T-helper 1 cell treated with Interleukin-12 subunit alpha and Interleukin-12 subunit beta and Interleukin-4 antibody, amounts not matched to agents 30 ng/mL and 1 ng/mL, for 36 hours (primary cell): ENCODE results near the gene CEPT1. TPM values are rescaled to one million over a fixed set of nuclear protein-coding genes. Genes with fewer than 3 reads are reported as not detected.

Source experiments
- intact Hi-C: fragments of 100-400 bp; cut with micrococcal nuclease; formaldehyde crosslinking; loops from one replicate; pipeline ENCODE4 v1.15.1; 2024
- total RNA-seq: library from RNA; stranded (reverse); gene quantifications from 2 replicates; pipeline ENCODE4 v1.2.3, GENCODE V29; 2022

The CEPT1 gene
- total RNA-seq, 1 donor from 2014 or later: 38.4 TPM

DNA sequence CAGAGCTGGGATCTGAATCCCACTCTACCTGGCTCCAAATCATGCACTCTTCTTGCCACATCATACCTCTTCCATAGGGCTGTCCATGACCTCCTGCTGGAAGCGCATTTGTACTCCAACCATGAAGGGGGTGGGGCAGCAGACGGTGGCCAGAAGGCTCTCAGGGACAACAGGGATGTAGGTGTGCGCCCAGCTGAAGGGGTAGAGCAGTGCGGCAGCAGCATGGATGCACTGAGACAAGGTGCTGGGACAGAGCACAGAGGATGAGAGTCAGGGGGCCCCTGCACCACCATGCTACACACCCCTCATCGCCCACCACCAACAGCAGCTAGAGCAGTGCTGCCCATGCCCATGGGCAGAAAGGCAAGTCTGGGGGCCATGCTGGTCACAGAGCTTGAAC lies 52.1 kb downstream of the CEPT1 start:
- intact Hi-C loops: no loop called here

DNA sequence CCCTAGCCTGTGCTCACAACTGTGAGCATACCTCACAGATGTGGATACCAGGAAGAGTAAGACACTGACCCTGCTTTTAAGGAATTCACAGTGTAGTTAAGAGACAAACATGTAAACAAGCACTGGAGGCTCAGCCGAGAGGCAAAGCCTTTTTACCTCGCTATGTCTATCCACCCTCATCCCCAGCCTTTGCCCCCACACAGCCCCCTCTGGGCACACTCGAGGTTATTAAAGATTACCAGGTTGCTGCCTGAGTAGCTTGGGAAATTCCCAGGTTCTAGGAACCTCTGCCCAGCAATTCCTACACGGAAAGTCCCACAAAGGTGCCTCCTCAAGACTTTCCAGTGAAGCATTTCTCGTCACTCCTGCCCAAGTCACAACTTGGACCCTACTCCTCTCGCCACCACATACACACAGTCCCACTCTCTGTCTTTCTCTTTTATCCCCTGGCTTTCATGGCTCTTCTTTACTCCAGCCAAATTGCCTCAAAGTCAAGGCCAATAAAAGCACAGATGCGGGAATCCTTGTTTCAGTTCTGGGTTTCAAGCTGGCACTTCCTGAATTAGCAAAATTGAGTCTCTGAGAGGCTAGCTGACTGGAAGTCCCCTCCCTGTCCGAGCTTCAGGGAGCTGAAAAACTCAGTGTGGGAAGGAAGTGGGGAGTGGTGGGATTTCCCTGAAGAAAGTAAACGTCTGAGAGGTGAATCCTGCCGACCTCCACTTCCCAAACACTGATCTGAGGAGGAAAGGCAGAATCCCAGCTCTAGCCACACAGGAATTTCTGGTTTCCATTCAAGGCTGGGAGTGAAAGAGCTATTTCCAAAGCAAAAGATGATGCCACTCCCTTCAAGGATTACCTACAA lies 52.9 kb downstream of the CEPT1 start:
- intact Hi-C loops: no loop called here

GRCh38 chr1:111193712-111194480 lies 53.9 kb downstream of the CEPT1 start:
- intact Hi-C loops: no loop called here

DNA sequence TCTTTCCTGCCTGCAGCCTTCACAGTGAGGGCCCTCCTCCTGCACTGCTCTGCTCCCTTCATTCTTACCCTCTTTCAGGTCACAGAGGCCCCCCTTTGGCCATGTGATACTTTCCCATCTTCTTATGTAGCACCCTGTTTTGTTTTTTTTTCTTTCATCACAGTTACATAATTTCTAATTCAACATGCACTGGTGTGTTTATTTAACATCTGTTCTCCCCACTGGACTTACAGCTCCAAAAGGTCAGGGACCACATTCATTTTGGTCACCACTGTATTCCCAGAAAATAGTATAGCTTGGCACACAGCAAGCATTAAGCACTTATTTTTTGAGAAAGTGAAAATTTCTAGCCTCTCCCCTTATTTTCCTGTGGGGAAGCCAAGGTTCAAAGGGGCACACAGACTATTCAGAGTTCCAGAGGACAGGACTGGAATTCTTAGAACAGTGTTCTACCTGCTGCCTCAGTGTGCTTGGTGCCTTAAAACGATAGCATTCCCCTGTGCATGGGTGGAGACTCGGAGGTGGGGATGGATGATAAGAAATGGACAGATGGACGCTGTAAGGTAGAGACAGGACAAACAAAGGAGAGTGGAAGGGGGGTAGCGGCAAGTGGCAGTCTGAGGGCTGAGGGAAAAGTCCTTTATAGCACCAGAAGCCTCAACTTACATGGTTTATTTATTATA lies 55.1 kb downstream of the CEPT1 start:
- intact Hi-C loops: loop anchor here (5.0 kb wide), 2 partner anchors 427 to 572 kb away; no protein-coding TSS in a partner anchor

DNA sequence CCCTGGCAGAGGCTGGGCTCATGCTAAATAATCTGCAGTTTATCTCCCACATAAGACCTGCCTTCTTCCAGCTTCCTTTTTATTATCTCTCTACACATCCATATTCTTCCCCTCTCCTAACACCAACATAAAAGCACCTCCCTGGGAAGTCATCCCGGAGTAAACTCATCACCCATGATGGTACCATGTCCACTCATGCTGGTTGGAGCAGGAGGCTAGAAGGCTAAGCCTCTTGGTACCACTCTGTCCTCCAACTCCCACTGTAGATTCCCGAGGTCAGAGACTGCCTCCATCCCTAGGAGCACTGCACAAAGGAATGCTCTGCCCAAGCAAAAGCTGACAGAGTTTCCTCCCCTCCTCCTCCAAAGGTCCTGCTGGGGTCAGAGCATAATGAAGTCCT lies 56.2 kb downstream of the CEPT1 start:
- intact Hi-C loops: loop anchor here (1.0 to 5.0 kb wide), 3 partner anchors 9 to 571 kb away; no protein-coding TSS in a partner anchor

GRCh38 chr1:111197598-111198284 lies 57.7 kb downstream of the CEPT1 start:
- intact Hi-C loops: loop anchor here (1.0 to 5.0 kb wide), 5 partner anchors 25 to 570 kb away; no protein-coding TSS in a partner anchor

DNA sequence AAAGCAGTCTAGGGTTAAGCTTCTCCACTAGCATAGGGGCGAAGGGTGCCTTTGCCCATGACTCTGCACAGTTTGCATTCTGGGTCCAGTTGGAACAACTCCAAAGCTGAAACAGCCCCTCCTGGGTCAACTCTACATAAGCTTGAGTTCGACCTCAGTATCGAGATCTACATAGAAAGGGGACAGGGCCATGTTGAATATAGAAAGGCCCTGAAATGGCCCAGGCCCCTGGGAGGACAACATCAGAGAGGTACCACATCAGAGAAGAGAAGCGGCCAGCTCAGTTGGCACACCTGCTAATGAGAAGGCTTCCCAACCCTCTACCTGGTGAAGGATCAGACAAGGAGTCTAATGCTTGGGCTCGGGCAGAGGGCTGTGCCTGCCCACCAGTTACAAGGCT lies 58.8 kb downstream of the CEPT1 start:
- intact Hi-C loops: loop anchor here (5.0 kb wide), 2 partner anchors 423 to 568 kb away; no protein-coding TSS in a partner anchor

GRCh38 chr1:111199329-111199728 lies 59.3 kb downstream of the CEPT1 start:
- intact Hi-C loops: loop anchor here (5.0 kb wide), 2 partner anchors 423 to 568 kb away; no protein-coding TSS in a partner anchor

GRCh38 chr1:111199881-111200801 lies 60.1 kb downstream of the CEPT1 start, which contains the start of gene DENND2D:
DENND2D (minus strand) TSS chr1:111200646; CDS start chr1:111200459, 187 bp downstream.
- intact Hi-C loops: loop anchor here (1.0 to 5.0 kb wide), 10 partner anchors 16 to 567 kb away; partner anchors contain the start of genes ATP5PB, CEPT1, DDX20 and DRAM2

DNA sequence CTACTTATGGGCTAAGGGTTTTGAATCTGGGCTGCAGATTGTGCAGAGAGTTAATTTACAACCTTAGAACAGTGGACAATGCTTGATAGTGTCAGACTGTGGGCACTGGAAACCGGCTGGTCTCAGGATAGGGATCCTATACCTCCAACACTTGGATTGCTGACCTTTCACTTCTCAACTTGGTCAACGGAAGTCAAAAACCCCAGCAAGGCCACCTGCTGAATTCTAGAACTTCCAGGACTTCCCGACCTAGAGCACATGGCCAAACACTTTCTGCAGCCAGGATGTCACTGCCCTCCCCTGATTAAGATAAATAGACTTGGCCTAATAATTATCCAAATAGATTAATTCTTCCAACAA lies 60.8 kb downstream of the CEPT1 start:
- intact Hi-C loops: loop anchor here (1.0 to 5.0 kb wide), 8 partner anchors 16 to 555 kb away; partner anchors contain the start of genes ATP5PB, CEPT1, DDX20 and DRAM2

DNA sequence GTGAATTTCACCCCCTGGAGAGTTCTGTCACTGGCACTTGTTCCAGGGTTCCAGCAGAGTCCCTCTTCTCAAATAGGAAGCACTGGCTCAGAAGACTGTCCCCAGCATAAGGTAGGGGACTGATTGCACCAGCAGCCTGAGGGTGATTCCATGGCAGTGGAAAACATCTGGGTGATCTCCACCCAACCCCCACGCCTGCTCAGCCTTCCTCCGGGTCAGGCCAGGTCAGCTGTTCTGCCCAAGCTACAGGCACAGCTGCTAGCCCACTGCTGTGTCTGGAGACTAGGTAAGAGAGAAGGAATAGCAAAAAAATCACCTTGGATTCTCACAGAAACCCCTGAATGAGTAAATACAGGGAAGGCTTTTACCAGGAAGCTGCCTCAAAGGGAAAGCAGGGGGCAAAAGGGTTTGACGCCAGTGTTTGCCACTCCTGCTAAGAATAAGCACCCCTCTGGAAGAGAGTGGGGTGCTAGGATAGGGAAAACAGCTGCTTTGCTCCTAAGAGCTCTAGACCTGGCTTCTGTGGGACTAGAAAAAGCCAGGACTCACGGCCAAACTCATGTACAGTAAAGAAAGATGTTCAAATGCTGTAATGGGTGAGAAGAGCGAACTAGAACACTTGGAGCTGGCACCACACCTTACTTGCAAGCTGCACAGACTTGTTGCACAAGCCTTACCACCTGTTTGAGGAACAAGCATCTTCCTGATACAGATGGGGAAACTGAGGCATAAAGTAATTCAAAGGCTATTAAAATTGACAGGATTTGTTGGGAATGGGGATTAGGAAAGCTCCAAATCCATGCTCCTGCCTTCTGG lies 61.5 kb downstream of the CEPT1 start:
- intact Hi-C loops: loop anchor here (2.0 to 5.0 kb wide), 4 partner anchors 61 to 391 kb away; partner anchors contain the start of genes CEPT1 and DRAM2

DNA sequence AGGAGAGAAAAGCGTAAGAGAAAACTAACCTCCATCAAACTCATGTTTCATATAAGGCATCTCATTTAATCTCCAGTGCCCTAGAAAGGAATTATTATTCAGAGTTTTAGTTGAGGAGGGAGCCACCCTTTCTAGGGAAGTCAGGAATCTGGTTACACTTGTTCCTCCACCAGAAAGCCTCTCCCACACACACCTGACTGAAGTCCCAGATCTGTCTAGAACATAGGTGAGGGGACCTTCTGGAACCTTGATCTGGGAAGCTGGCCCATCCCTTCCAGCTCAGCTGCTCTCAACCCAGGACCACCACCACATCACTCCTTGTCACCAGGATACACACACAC lies 62.3 kb downstream of the CEPT1 start:
- intact Hi-C loops: loop anchor here (5.0 kb wide), 3 partner anchors 145 to 390 kb away; no protein-coding TSS in a partner anchor

DNA sequence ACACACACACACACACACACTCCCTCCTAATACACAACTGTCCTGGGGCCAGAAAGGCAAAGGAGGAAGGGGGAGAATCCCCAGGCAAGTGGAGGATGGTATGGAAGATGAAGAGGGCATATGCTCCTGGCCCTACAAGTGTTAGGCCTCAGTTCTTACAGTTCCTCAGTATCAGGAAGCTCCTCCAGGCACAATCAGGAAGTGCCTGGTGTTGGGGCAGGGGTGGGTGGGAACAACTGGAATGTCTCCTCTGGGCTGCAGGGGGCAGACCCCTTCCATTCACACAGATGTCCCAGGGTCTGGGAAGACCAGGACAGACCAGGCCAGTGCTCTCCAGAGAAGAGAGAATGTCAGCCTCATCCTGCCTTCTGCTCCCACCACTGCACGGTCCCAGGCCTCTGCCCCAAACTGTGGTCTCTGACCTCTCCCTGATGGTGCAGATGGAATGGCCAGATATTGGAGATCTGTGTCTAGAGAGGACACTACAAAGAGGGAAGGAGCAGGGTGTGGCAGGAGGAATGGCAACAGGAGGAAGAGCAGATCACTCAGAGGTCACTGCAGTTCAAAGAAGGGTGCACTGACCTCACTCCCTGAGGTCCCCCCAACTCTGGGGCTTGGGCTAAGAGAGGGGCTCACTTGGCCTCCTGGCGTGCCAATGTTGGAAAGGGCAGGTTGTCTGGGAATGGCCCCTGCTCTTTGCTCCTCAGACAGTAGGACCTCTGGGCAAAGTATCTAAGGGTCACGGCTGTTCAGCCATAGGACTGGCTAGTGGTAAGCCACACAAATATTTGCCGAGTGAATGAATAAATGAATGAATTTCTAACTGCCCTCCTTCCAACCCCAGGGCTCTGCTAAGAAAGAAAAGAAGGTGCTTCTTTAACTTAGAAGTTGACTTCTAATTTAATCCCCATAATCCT lies 62.9 kb downstream of the CEPT1 start:
- intact Hi-C loops: loop anchor here (5.0 kb wide), 3 partner anchors 144 to 389 kb away; no protein-coding TSS in a partner anchor

DNA sequence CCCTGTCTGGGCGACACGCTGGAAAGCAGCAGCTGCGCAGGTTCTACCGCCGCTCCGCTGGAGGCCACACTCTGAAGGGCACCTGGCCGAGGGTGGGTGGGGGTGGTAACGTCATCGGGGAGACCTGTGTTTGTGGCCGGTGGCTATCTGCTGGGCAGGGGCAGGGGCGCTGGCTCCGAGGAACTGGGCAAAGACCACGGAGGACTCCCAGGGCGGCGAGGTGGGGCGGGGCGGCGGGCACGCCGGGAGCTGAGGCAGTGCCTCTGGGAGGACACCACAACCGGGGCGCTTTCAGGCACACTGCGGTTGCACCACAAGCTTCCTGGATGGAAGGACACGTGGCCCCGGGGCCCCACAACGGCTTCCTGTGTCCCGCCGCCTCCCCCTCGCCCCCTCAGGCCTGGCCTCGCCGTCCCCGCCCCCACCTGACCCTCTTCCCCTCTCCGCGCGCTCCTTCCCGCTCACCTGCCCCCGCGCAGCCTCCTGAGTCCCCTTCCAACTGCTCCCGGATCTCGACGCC lies 63.7 kb downstream of the CEPT1 start:
- intact Hi-C loops: loop anchor here (1.0 to 5.0 kb wide), 4 partner anchors 12 to 389 kb away; no protein-coding TSS in a partner anchor

DNA sequence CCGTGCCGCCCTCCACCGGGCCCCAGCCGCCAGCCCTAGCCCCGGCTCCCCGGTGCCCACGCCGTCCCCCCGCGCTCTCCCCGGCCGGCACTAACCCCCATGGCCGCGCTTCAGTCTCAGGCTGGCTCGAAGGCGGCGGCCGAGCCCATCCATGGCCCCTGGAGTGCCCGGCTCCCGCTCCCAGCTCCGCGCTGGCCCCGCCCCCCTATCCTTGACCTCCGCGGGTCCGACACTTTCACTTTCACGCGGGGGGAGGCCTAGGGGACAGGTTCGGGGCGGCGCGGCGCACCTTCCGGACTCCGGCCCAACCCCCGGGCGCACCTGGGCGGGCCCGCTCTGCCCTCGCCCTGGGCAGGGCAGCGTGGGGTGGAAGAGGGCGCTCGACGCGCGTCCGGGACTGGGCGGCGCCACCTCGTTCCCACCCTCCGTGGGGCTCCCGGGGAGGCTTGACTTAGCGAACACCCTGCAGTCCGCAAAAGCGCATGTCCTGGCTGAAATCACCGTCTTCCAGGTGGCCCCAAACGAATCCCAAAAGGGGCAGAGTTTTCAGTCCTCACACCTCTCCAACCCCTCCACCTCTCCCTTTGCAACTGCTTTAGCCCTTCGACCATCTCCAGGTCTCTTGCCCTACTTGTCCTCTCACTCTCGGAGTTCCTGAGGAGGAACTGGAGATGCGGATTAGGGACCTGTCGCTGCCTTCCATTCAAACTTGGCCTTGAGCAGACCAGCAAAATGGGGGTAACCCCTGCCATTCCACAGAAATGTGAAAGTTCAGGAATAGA lies 64.4 kb downstream of the CEPT1 start:
- intact Hi-C loops: loop anchor here (1.0 to 5.0 kb wide), 4 partner anchors 11 to 388 kb away; no protein-coding TSS in a partner anchor
